HG02610 (cell line): ENCODE measurements around the gene CCR1.
"Not testable (repeated sequence)": the region's sequence is repeated elsewhere in the genome, so short reads cannot be mapped to it uniquely, and the experiment has no call there.

Source experiments
- ATAC-seq: cut with Tn5 transposase; IDR thresholded peaks from one replicate; pipeline ENCODE4 v1.9.1; 2021; ENCODE audit warnings: mild to moderate bottlenecking, moderate library complexity; ENCODE audit not compliant: unreplicated experiment

CCR1 gene

GRCh38 chr3:46184469-46184868 lies 23.6 kb downstream of the CCR1 start:
- ATAC-seq = no peak

GRCh38 chr3:46183330-46183729 lies 24.8 kb downstream of the CCR1 start:
- ATAC-seq = no peak

GRCh38 chr3:46168583-46169345 lies 39.3 kb downstream of the CCR1 start:
- no peak for ATAC-seq

GRCh38 chr3:46163556-46164041 lies 44.5 kb downstream of the CCR1 start:
- ATAC-seq = no peak

- no peak for ATAC-seq
Observed at GRCh38 chr3:46162975-46163555, 45.0 kb downstream of the CCR1 start.

- not testable (repeated sequence) for ATAC-seq
Observed at GRCh38 chr3:46157685-46158084, 50.4 kb downstream of the CCR1 start.

GRCh38 chr3:46154311-46154710 lies 53.8 kb downstream of the CCR1 start:
- ATAC-seq = no peak
